ENCODE results near the gene TMEM271. TPM values are rescaled to one million over a fixed set of nuclear protein-coding genes. Genes with fewer than 3 reads are reported as not detected.
"Not testable (repeated sequence)": the region's sequence is repeated elsewhere in the genome, so short reads cannot be mapped to it uniquely, and the experiment has no call there.

Gene TMEM271
- total RNA-seq, 1 donor from 2014 or later, result not detected

GRCh38 chr4:568962-569361 is 7.1 kb downstream of the TMEM271 start:
- ChIA-PET CTCF (no interaction called here), POLR2A (no interaction called here)
- Mint-ChIP-seq H3K9me3 (peaks cover 9% of the 10 kb centered on the region), H3K36me3 (ENCODE audit: low read depth) (no peaks in the 10 kb centered on the region), H3K4me3 (no peak overlapping the region), H3K4me1 (peaks cover 2% of the 10 kb centered on the region), H3K27ac (no peak overlapping the region), H3K27me3 (peaks cover 35% of the 10 kb centered on the region)
- no peak for TF ChIP-seq CTCF (IDR thresholded peaks at IDR 0.05)
- DNase-seq (no peak), ATAC-seq (ENCODE audit: low read depth) (no peak)
- intact Hi-C loops (cut with micrococcal nuclease), result no loop called here

GRCh38 chr4:568351-568652 is 7.8 kb downstream of the TMEM271 start:
- ChIA-PET CTCF (no interaction called here), POLR2A (no interaction called here)
- Mint-ChIP-seq H3K4me1 (no peaks in the 10 kb centered on the region), H3K27ac (no peak overlapping the region), H3K36me3 (ENCODE audit: low read depth) (no peaks in the 10 kb centered on the region), H3K27me3 (peaks cover 29% of the 10 kb centered on the region), H3K9me3 (peaks cover 11% of the 10 kb centered on the region), H3K4me3 (no peak overlapping the region)
- ATAC-seq (ENCODE audit: low read depth), result no peak
- no peak for DNase-seq
- no peak for TF ChIP-seq CTCF (IDR thresholded peaks at IDR 0.05)
- intact Hi-C loops (cut with micrococcal nuclease), result no loop called here

DNA sequence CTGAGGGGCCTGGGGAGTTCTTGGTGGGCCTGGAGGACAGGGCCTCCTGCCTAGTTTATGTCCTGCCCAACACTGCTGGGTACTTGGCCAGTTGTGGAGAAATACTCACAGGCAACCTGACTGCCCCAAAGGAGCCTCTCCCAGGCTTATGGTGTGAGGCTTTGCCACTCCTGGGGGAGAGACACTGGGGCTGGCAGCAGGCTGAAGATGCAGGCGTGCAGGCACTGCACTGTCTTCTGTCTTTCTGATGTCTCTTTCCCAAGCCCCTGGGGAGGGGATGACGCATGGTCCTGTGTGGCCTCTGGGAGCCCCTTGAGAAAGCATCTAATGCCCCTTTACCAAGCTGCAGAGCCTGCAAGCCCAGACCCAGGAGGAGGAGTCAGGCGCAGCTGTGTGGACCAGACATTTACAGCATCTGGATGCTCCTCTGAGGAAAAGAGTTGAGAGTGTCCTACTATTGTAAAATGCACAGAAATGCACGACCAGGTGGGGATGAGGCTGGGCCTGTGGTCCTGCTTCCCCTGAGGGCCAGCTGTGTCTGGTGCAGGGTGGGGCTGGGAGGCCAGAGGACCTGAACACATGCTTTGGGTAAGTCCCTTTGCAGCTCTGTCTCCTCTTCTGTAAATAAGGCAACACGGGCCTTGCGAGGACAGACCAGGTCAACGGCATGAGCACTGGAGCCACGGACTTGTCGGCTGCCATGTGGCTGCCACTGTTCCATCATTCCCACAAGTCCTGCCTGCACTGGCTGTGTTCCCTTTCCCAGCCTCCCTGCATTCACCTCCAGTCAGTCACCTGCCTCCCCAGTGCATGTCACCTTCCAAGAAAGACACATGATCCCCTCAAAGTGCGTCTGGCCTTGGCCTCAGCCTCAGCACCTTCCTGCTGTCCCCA is 8.4 kb downstream of the TMEM271 start:
- POLR2A ChIA-PET, result no interaction called here

GRCh38 chr4:566508-567295 is 9.4 kb downstream of the TMEM271 start:
- POLR2A ChIA-PET, result no interaction called here
- CTCF ChIA-PET, result no interaction called here
- no peak overlapping the region for H3K27ac Mint-ChIP-seq
- TF ChIP-seq CTCF (IDR thresholded peaks at IDR 0.05), result no peak
- no peak for ATAC-seq (ENCODE audit: low read depth)
- no peaks in the 10 kb centered on the region for H3K36me3 Mint-ChIP-seq (ENCODE audit: low read depth)
- intact Hi-C loops (cut with micrococcal nuclease), result no loop called here
- no peak overlapping the region for H3K4me3 Mint-ChIP-seq
- H3K9me3 Mint-ChIP-seq, result peaks cover 17% of the 10 kb centered on the region
- peaks cover 14% of the 10 kb centered on the region for H3K27me3 Mint-ChIP-seq
- H3K4me1 Mint-ChIP-seq, result no peaks in the 10 kb centered on the region
- no peak for DNase-seq

More for the DNA sequence above, 8.4 kb downstream of the TMEM271 start:
- TF ChIP-seq CTCF (IDR thresholded peaks at IDR 0.05), result no peak
- Mint-ChIP-seq H3K36me3 (ENCODE audit: low read depth) (no peaks in the 10 kb centered on the region), H3K27ac (no peak overlapping the region), H3K4me3 (no peak overlapping the region), H3K27me3 (peaks cover 23% of the 10 kb centered on the region), H3K4me1 (no peaks in the 10 kb centered on the region), H3K9me3 (peaks cover 11% of the 10 kb centered on the region)
- CTCF ChIA-PET, result no interaction called here
- DNase-seq (no peak), ATAC-seq (ENCODE audit: low read depth) (no peak)
- intact Hi-C loops (cut with micrococcal nuclease), result no loop called here

DNA sequence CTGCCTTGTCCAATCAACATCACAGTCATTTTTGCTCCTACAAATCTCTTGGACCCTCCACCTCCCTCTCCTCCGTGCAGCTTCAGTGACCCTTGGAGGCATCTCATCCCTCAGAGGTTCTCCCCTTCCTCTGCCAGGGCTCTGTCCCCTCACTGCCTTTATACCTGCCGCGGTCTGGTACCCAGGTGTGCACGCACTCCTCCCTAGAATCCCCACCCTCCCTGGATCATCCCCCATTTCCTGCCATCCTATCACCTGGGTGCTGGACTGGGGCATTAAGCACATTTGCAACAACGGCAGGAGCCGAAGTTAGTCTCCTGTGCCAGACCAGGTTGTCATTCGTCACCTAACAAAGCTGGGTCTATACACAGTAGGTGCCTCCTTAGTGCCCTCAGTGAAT is 10.1 kb downstream of the TMEM271 start:
- peaks cover 17% of the 10 kb centered on the region for H3K9me3 Mint-ChIP-seq
- DNase-seq, result no peak
- peaks cover 7% of the 10 kb centered on the region for H3K27me3 Mint-ChIP-seq
- intact Hi-C loops (cut with micrococcal nuclease), result no loop called here
- ChIA-PET POLR2A (no interaction called here), CTCF (no interaction called here)
- H3K27ac Mint-ChIP-seq, result no peak overlapping the region
- no peak for TF ChIP-seq CTCF (IDR thresholded peaks at IDR 0.05)
- H3K4me1 Mint-ChIP-seq, result no peaks in the 10 kb centered on the region
- H3K36me3 Mint-ChIP-seq (ENCODE audit: low read depth), result no peaks in the 10 kb centered on the region
- no peak for ATAC-seq (ENCODE audit: low read depth)
- no peak overlapping the region for H3K4me3 Mint-ChIP-seq

DNA sequence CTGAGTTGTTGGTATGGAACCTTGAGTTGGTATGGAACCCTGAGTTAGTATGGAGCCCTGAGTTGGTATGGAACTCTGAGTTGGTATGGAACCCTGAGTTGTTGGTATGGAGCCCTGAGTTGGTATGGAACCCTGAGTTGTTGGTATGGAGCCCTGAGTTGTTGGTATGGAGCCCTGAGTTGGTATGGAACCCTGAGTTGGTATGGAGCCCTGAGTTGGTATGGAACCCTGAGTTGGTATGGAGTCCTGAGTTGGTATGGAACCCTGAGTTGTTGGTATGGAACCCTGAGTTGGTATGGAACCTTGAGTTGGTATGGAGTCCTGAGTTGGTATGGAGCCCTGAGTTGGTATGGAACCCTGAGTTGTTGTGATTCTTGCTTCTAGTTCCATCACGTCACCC is 10.5 kb downstream of the TMEM271 start:
- H3K4me3 Mint-ChIP-seq; H3K36me3 Mint-ChIP-seq (ENCODE audit: low read depth); POLR2A ChIA-PET; ATAC-seq (ENCODE audit: low read depth); DNase-seq; H3K4me1 Mint-ChIP-seq; H3K27me3 Mint-ChIP-seq; intact Hi-C loops (cut with micrococcal nuclease); H3K27ac Mint-ChIP-seq; CTCF ChIA-PET: not testable (repeated sequence)
- peaks cover 17% of the 10 kb centered on the region for H3K9me3 Mint-ChIP-seq

DNA sequence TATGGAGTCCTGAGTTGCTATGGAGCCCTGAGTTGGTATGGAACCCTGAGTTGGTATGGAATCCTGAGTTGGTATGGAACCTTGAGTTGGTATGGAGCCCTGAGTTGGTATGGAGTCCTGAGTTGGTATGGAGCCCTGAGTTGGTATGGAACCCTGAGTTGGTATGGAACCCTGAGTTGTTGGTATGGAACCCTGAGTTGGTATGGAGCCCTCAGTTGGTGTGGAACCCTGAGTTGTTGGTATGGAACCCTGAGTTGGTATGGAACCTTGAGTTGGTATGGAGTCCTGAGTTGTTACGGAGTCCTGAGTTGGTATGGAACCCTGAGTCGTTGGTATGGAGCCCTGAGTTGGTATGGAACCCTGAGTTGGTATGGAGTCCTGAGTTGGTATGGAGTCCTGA is 13.6 kb downstream of the TMEM271 start:
- POLR2A ChIA-PET; DNase-seq; H3K36me3 Mint-ChIP-seq (ENCODE audit: low read depth); CTCF ChIA-PET; intact Hi-C loops (cut with micrococcal nuclease); H3K27me3 Mint-ChIP-seq; H3K4me1 Mint-ChIP-seq; H3K27ac Mint-ChIP-seq; ATAC-seq (ENCODE audit: low read depth); H3K4me3 Mint-ChIP-seq: not testable (repeated sequence)
- peaks cover 17% of the 10 kb centered on the region for H3K9me3 Mint-ChIP-seq

Measured in activated B cell treated with CpG ODN at 0.5 μM for 24 hours (primary cell).